SK-N-MC (cell line): ENCODE measurements around the gene PLEKHM3.

Source experiments
- DNase-seq: peaks from one replicate; pipeline ENCODE4 v3.0.0-alpha.2; 2011; ENCODE audit warnings: low read depth, low spot score
- H3K27ac ChIP-seq: fragments of 200-600 bp; sonication (generic); 2 replicates; pipeline ENCODE4 v1.5.1; 2016; ENCODE audit warnings: mixed run types
- H3K36me3 ChIP-seq: fragments of 200-600 bp; sonication (generic); 2 replicates; pipeline ENCODE4 v1.6.1; 2017; ENCODE audit warnings: antibody characterized with exemption, low read length, mixed read lengths; ENCODE audit not compliant: insufficient read depth
- H3K4me3 ChIP-seq: fragments of 200-600 bp; sonication (generic); 2 replicates; pipeline ENCODE4 v1.5.1; 2016
- H3K9ac ChIP-seq: fragments of 200-600 bp; sonication (generic); 2 replicates; pipeline ENCODE4 v1.8.0; 2017; ENCODE audit warnings: mixed run types, mixed read lengths; ENCODE audit not compliant: insufficient read length
- H3K9me3 ChIP-seq: fragments of 200-600 bp; sonication (generic); 2 replicates; pipeline ENCODE4 v1.6.1; 2017; ENCODE audit warnings: low read depth, mild to moderate bottlenecking, antibody characterized with exemption, low read length, moderate library complexity, mixed read lengths
- EZH2 ChIP-seq: fragments of 200-600 bp; sonication (generic); IDR thresholded peaks from one replicate; pipeline ENCODE4 v1.6.1; 2017; ENCODE audit warnings: antibody characterized with exemption
- FOXP2 ChIP-seq: optimal IDR thresholded peaks from 2 replicates; pipeline ENCODE3; 2011; ENCODE audit warnings: mild to moderate bottlenecking, moderate library complexity; ENCODE audit not compliant: insufficient read depth; ENCODE audit errors: extremely low read length, control extremely low read depth
- POLR2AphosphoS5 ChIP-seq: IDR thresholded peaks from 2 replicates; pipeline ENCODE4 v1.6.1; 2012; ENCODE audit warnings: mild to moderate bottlenecking, low read depth, low read length, borderline replicate concordance

Gene PLEKHM3

GRCh38 chr2:207867905-207868304, 157.4 kb downstream of the PLEKHM3 start:
- Histone ChIP-seq H3K4me3 (no peak overlapping the region), H3K36me3 (no peaks in the 10 kb centered on the region), H3K9me3 (no peaks in the 10 kb centered on the region), H3K27ac (no peak overlapping the region), H3K9ac (no peak overlapping the region)
- DNase-seq = no peak
- no peak for TF ChIP-seq FOXP2
- TF ChIP-seq POLR2AphosphoS5 = no peak
- TF ChIP-seq EZH2 = no peak

DNA sequence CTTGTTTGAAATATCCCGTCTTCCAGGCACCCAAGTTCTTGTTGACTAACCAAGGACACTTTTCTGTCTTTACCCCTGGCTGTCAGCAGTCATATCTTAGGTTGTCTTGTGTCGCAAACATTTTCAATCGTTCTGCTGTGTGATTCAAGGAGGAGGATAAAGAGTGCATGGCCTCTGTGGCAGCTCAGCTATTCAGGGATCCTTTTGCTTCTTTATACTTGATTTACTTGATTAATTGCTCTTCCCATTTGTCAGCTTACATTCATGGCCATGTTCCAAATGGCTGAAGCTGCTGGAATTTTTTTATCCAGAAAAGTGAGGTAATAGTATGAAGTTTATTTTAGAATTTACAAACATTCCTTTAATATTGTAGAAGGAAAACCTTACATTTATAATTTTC, 158.3 kb downstream of the PLEKHM3 start:
- TF ChIP-seq EZH2 = no peak
- no peak for TF ChIP-seq FOXP2
- TF ChIP-seq POLR2AphosphoS5 = no peak
- no peaks in the 10 kb centered on the region for H3K9me3 ChIP-seq
- DNase-seq = no peak
- H3K27ac ChIP-seq = no peak overlapping the region
- H3K9ac ChIP-seq = no peak overlapping the region
- H3K4me3 ChIP-seq = no peak overlapping the region
- H3K36me3 ChIP-seq = no peaks in the 10 kb centered on the region

DNA sequence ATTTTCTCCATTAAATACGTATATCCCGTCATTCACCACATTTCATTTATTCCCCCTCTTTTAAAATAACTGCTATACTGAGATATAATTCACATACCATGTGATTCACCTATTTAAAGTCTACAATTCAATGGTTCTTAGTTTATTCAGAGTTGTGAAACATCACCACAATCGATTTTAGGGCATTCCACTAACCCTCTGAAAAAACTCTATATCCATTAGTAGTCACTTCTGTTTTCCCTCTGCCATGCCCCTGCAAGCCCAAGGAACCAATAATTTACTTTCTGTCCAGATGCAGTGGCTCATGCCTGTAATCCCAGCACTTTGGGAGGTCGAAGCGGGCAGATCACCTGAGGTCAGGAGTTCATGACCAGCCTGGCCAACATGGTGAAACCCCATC, 160.1 kb downstream of the PLEKHM3 start:
- no peak overlapping the region for H3K4me3 ChIP-seq
- H3K36me3 ChIP-seq = no peaks in the 10 kb centered on the region
- H3K9me3 ChIP-seq = no peaks in the 10 kb centered on the region
- DNase-seq = no peak
- no peak overlapping the region for H3K9ac ChIP-seq
- no peak for TF ChIP-seq FOXP2
- no peak for TF ChIP-seq EZH2
- TF ChIP-seq POLR2AphosphoS5 = no peak
- H3K27ac ChIP-seq = no peak overlapping the region

- no peaks in the 10 kb centered on the region for H3K9me3 ChIP-seq
- H3K4me3 ChIP-seq = no peak overlapping the region
- TF ChIP-seq POLR2AphosphoS5 = no peak
- TF ChIP-seq FOXP2 = no peak
- no peak for TF ChIP-seq EZH2
- H3K9ac ChIP-seq = no peak overlapping the region
- DNase-seq = no peak
- no peaks in the 10 kb centered on the region for H3K36me3 ChIP-seq
- no peak overlapping the region for H3K27ac ChIP-seq
Observed at GRCh38 chr2:207863345-207863744, 162.0 kb downstream of the PLEKHM3 start.

DNA sequence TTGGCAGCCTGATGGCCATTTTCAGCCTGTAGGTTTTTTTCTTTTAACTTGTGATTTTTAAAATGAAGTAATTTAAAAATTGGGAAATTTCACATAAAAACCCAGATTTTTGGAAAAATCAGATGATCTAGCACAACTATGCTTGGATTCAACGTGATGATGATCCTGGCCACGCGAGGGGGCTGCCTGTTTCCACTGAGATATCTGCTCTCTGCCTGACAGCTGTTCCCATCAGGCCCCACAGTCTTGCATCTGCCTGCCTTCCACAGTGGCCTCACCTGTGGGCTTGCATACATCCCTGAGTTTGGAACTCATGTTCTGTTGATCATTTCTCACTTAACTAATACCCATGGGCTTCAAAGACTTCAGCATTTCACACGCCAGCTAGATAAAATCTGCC, 163.5 kb downstream of the PLEKHM3 start:
- no peak for DNase-seq
- H3K9me3 ChIP-seq = no peaks in the 10 kb centered on the region
- no peak overlapping the region for H3K4me3 ChIP-seq
- no peak overlapping the region for H3K9ac ChIP-seq
- TF ChIP-seq FOXP2 = no peak
- H3K36me3 ChIP-seq = no peaks in the 10 kb centered on the region
- no peak overlapping the region for H3K27ac ChIP-seq

DNA sequence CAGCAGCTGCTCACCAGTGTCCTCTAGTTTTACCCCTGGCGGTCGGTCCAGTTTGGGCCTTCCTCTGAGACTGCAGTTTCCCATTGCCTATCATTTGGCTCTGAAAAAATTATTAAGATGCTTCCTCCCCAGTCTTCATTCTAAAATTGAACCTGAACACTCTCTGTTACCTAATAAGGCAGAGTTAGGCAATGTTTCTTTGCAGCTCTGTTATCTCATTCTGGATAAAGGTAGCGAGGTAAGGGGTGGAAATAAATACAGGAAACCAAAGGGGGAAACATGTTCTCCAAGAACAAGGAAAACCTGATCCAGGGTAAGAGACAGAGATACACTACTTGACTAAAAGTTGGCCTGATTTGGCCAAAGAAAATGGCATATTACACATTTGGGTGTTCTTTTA, 164.6 kb downstream of the PLEKHM3 start:
- H3K27ac ChIP-seq = no peak overlapping the region
- no peak overlapping the region for H3K4me3 ChIP-seq
- no peak for TF ChIP-seq POLR2AphosphoS5
- no peak for TF ChIP-seq FOXP2
- no peak for TF ChIP-seq EZH2
- no peaks in the 10 kb centered on the region for H3K9me3 ChIP-seq
- H3K36me3 ChIP-seq = no peaks in the 10 kb centered on the region
- DNase-seq = no peak
- H3K9ac ChIP-seq = no peak overlapping the region

DNA sequence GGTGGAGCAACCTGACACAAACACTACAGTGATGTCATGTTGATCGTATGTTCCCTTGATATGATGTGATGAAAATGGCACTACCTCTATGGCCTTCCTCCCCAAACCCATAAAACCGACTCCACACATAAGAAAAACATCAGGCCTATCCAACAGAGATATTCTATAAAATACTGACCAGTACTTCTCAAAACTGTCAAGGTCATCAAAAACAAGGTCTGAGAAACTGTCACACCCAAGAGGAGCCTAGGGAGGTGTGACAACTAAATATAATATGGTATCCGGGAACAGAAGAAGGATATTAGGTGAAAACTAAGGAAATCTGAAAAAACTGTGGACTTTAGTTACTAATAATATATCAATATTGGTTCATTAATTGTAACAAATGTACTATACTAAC, 169.7 kb downstream of the PLEKHM3 start:
- TF ChIP-seq EZH2 = no peak
- no peak for TF ChIP-seq POLR2AphosphoS5
- no peak for TF ChIP-seq FOXP2
- H3K27ac ChIP-seq = no peak overlapping the region
- no peaks in the 10 kb centered on the region for H3K36me3 ChIP-seq
- no peak for DNase-seq
- no peak overlapping the region for H3K9ac ChIP-seq
- H3K4me3 ChIP-seq = no peak overlapping the region
- no peaks in the 10 kb centered on the region for H3K9me3 ChIP-seq

DNA sequence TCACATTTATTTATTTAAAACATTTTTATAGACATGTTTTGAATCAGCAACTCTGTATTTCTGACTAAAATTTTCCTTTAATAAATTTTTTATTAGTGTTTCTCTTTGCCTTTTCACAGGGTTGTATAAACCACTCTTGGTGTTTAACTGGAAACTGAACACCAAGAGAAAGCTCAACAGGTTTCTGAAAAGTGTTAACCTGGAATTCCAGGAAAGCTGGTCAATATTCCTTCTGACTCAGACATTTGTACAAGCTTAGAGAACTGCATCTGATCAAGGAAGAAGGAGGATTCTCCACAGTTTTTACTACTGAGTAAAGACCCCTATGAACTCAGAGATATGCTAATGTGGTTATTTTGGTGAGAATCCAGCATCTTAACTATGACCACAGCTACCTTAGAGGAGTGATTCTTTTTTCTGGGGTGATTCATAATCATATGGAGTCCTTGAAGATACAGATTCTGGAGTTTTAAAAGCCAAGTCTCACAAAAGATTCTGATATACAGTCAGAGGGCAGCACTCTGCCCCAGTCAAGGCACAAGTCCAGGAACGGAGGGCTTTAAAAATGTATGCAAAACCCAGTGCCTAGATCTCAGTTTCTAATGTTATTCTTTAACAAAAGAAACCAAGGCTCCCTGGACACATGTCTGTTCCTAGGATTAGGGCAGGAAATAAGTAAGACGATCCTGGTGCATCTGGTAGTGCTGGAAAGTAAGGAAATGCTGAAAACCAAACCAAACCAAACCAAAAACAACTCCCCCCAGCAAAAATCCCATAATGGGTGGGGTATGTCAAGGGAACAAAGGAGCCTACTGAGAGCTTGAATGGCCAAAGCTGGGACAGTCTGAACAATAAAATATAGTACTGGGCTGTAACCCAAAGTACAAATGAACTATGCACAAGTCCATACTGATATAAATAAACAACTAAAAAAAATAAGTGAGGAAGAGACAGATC, 170.6 kb downstream of the PLEKHM3 start:
- Histone ChIP-seq H3K9me3 (no peaks in the 10 kb centered on the region), H3K27ac (no peak overlapping the region), H3K9ac (no peak overlapping the region), H3K36me3 (no peaks in the 10 kb centered on the region), H3K4me3 (no peak overlapping the region)
- no peak for DNase-seq
- TF ChIP-seq EZH2 (no peak), POLR2AphosphoS5 (no peak), FOXP2 (no peak)

DNA sequence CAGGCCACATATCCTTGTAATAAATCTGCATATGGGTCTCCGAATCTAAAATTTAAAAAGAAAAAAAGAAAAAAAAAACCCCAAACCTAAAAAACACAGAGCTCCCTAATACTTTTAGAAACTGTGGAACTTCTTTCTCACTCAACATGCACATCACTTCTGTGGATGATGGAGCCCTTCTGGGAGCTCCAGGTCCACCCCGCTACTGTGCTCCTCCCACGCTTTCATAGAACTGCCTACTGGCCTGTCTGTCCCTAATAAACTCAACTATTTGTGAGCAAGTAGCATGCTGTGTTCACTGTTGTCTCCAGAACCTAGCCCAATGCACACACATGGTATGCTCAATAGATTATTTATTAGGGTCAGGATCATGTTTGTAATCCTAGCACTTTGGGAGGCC, 172.5 kb downstream of the PLEKHM3 start:
- H3K4me3 ChIP-seq = no peak overlapping the region

GRCh38 chr2:207849443-207849842, 175.9 kb downstream of the PLEKHM3 start:
- TF ChIP-seq POLR2AphosphoS5 (no peak), FOXP2 (no peak), EZH2 (no peak)
- Histone ChIP-seq H3K27ac (no peak overlapping the region), H3K9ac (no peak overlapping the region), H3K9me3 (no peaks in the 10 kb centered on the region), H3K4me3 (no peak overlapping the region), H3K36me3 (no peaks in the 10 kb centered on the region)
- no peak for DNase-seq

More for the DNA sequence above, 172.5 kb downstream of the PLEKHM3 start:
- H3K9me3 ChIP-seq = no peaks in the 10 kb centered on the region
- DNase-seq = no peak
- no peaks in the 10 kb centered on the region for H3K36me3 ChIP-seq
- H3K9ac ChIP-seq = no peak overlapping the region
- H3K27ac ChIP-seq = no peak overlapping the region
- no peak for TF ChIP-seq EZH2
- TF ChIP-seq POLR2AphosphoS5 = no peak
- TF ChIP-seq FOXP2 = no peak
